Stimulated activated CD4-positive, alpha-beta T cell treated with anti-CD3 and anti-CD28 coated beads, Interleukin-4, amount 100 ng/mL, for 4 hours (primary cell): Measurements from ENCODE around the gene AKNA.

ENCODE experiments used
- DNase-seq, 2 experiments: peaks; one replicate each; pipeline ENCODE4 v3.0.0-alpha.2; 2020

Gene AKNA

DNA sequence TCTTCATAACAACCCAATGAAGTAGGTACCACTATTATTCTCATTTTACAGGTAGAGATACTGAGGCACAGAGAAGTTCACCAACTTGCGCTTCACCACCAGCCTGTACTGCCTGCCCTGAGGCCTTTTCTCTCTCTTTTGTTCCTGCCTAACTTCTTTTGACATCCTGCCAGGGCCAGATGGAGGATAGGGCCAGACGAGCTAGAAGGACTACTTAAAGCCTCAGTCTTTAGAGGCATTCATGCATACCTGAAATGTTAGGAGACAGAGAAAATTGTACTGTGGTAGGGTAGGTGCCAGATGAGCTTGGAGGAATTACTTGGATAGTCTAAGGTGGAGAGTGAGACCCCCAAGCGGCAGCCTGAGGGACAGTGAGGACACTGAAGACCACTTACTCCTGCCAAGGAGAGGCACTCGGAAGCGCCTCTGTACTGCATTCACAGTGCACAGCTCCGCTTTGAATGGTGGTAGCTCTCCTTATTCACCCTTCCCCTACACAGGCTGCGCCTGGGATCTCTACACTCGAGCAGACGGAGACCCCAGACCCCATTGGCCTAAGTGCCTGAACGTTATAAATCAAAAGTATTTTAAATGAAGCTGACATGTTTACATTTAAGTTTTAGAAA lies 71.1 kb downstream of the AKNA start:
- no peak for DNase-seq

DNA sequence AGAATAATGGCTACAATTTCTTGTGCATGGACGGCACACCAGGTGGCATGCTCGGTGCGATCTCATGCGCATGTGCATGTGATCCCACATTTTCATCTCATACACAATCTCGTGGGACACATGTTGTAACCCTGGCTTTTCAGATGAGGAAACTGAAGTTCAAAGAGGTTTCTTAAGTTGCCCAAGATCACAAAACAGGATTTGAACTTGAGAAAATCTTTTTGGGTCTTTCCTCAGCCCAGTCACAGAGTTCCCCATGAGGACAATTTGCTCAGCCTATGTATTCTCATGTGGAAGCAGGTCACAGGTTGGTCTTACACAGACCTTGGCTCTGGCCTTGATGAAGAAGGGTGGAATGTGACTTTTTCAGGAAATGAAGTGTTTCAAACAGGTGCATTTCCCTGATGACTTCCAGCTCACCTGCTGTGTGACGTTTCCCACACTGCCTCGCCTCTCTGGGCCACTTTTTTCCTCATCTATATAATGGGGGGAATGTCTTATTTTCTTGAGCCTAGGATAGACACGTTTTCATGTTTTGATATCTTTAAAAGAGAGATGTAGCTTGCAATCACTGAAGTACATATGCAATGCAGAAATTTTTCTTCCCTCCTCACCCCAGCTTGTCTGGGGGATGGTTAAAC lies 71.9 kb downstream of the AKNA start:
- DNase-seq: no peak

DNA sequence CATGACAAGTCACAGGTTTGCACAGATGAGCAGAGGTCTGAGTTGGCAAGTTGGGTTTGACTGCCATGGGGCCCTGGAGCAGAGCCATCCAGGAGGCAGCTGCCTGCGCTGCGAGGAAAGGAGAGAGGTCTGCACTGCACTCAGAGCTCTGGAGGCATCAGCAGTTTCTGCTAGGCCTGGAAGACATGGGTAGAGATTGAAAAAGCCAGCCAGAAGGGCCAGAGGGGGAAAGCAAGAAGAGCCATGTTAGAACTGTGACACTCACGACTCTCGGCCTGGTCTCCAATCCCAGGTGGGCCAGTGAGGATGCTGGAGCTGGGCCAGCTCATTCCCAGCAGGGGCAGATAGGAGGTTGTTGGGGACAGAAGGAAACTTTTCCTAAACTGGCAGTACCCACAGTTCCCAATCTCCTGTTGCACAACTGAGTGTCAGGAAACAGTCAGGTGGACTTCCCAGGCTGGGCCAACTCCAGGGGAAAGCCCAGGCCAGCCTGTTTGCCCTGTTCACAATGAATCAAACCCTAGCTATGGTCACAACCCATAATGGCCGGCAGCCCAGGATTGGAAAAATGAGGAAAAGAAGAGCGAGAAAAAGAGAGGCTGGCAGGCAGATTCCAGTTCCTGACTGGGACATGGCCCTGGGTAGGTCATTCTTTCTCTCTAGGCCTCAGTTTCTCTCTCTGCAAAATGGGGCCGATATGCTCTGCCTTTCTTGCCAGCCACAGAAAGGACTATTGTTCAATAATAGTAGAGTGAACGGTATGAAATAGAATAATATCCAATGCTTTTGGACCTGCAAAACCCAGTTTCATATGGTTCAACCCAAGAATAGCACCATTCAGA lies 72.7 kb downstream of the AKNA start:
- DNase-seq: no peak

DNA sequence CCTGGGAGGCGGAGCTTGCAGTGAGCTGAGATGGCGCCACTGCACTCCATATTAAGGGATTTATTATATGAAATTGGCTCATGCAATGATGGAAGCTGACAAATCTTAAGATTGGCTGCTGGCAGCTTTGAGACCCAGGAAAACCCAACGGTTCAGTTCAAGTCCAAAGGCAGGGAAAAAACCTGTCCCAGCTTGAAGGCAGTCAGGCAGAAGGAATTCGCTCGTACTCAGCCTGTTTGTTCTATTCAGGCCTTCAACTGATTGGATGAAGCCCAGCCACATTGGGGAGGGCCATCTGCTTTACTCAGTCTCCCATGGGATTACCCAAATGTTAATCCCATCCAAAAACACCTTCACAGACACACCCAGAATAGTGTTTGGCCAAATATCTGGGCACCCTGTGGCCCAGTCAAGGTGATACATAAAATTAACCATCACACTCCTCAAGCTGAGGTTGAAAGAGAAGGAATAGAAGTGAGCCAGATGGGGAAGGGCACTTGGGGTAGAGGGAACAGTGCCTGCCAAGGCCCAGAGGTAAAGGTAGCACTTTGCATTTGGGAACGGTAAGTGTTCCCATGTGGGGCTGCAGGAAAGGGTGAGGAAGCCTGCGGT lies 73.4 kb downstream of the AKNA start:
- no peak for DNase-seq

DNA sequence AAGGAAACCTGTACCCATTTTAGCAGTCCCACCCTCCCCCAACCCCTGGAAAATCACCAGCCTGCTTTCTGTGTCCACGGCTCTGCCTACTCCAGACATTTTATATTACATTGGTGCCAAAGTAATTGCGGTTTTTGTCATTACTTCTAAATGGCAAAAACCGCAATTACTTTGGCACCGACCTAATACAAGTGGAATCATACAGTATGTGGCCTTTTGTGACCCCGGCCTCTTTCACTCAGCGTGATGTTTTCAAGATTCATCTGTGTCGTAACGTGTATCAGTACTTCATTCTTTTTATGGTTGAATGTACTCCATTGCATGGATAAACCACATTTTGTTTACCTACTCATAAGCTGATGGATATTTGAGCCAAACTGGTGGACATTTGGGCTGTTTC lies 74.6 kb downstream of the AKNA start:
- DNase-seq: no peak

DNA sequence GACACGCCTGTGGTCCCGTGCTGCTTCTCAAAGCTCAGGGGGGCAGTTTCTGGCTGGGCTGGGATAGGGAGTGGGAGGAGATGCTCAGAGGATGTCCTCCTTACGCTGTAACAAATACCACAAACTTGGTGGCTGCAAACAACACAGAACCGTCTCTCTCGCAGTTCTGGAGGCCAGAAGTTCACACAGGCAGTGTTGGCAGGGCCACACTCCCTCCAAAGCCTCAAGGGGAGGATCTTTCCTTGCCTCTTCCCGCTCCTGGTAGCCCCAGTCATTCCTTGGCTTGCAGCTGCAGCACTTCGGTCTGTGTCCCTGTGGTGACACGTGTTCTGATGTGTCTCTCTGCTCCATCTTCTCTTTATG lies 75.3 kb downstream of the AKNA start:
- DNase-seq: no peak

DNA sequence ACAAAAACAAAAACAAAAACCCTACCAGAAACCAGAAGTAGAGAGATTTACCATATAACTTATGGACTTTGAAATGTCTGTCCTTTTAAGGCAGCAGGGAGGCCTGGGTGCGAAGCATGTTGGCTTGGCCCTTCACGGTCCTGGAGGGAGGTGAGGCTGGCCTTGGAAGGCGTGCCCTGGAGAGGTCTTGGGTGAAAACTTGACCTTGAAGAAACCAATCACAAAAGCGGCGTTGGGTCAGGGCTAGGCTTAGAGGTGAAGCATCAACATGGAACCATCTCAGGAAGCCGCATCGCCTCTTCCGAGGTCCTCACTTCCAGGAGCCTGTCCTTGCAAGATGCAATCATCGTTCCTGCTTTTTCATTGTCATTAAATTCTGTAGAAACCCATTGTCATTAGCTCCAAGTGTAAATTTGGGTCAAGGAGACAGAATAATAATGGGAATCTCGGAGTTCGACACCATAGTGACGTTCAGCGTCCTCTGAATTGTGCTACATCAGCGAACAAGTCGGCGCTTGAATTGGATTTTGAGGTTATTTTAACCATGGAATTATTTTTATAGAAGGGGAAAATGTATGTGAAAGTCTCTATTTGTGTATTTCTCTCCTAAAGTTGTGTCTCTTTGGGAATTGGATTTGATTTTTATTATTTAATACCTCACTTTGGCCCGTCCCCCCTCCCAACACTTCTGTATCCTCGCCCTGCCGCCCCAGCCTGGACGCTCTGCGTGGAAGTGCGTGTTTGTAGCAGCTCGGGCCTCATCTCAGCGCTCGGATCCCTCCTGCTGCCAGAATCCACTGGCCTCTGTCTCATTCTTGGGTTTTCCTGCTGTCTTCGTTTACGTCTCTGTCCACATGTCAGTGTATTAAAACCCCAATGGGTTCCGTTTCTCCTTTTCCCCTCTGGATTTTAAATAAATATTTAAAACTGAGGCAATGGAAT lies 75.9 kb downstream of the AKNA start:
- no peak for DNase-seq

DNA sequence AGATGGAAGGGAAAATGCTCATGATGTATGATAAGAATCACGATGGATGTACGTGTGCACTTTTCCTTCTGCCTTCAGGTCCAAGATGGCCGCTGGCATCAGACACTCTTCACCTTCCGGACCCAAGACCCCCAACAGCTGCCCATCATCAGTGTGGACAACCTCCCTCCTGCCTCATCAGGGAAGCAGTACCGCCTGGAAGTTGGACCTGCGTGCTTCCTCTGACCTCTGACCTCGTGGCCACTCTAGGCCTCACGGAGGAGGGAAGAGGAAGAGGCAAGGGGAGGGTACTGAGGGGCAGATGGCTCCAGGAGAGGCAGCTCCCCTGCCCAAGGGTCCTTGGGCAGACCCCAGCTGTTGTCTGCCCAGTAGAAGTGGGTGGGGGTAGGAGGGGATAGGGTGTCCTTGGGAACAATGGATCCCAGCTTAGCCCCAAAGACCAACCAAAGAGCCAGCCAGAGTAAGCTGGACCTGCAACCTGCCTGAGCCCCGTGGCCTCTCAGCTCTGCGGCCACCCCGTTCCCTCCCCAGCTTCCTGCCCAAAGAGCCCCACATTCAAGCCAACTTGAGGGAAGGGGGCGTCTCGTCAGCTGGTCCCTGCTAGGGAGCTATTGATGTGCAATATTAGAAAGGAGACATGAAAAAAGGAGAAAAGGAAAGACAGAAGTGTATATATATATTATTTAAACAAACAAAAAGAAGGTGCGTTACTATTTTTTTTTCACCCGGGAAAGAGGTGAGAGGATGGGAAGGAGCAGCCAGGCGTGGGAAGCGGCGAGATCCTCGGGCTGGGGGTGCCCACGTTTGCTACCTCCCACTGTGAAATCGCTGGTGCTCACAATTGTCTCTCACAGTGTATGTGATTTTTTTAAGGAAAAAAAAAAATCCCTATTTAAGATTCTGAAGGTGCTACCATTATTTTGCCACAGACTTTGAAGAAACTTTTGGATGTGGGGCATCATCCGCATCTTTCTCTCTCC lies 77.0 kb downstream of the AKNA start:
- no peak for DNase-seq

DNA sequence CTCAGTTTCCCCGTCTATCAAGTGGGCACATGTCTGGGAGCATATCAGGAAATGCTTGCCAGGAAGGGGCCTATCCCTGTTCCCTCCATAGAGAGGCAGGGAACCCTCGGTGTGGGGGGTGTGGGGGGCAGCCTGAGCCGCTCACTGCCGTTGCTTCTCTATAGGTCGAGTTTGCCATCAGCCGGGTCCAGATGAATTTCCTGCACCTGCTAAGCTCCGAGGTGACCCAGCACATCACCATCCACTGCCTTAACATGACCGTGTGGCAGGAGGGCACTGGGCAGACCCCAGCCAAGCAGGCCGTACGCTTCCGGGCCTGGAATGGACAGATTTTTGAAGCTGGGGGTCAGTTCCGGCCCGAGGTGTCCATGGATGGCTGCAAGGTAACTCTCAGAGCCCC lies 78.7 kb downstream of the AKNA start:
- DNase-seq: no peak

DNA sequence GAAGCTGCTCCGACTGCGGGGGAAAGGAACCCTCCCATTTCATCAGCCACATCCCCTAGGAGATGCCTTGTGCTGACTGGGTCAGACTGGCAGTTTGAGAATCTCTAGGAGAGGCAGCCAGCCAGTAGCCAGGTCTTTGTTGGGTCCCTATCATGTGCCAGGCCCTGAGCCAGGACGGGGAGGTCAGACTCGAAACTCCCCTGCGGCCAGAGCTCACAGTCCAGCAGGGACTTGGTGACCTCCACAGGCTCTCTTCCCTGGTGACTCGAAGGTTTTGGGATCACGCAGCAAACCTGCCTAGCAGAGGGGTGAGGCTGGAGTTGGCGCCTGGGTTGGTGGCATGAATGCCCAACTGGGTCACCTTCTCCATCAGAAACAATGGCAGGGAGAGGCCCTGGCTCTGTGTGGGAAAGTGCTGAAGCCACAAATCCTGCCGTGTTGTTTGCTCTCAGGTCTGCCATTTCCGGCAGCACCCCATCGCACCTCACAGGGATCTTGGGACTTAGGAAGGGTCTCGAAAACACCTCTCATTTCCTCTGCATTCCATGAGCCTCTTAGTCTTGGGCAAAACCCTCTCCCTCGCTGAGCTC lies 79.3 kb downstream of the AKNA start:
- no peak for DNase-seq

DNA sequence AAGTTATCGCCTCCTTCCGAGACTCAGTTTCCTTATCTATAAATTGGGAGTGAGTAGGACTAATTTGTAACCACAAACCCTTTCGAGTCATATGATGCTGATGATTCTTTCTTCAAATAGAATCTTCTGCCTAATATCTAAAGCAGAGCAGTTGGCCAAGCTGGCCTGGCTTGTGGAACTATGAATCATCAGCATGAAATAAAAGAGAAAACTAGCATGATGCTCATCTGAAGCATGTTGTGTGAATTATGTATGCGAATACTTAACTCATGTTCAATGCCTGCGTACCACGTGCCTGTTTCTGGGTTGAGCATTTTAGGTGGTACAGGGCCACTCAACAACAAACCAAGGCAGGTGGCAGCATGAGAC lies 79.9 kb downstream of the AKNA start:
- no peak for DNase-seq

DNA sequence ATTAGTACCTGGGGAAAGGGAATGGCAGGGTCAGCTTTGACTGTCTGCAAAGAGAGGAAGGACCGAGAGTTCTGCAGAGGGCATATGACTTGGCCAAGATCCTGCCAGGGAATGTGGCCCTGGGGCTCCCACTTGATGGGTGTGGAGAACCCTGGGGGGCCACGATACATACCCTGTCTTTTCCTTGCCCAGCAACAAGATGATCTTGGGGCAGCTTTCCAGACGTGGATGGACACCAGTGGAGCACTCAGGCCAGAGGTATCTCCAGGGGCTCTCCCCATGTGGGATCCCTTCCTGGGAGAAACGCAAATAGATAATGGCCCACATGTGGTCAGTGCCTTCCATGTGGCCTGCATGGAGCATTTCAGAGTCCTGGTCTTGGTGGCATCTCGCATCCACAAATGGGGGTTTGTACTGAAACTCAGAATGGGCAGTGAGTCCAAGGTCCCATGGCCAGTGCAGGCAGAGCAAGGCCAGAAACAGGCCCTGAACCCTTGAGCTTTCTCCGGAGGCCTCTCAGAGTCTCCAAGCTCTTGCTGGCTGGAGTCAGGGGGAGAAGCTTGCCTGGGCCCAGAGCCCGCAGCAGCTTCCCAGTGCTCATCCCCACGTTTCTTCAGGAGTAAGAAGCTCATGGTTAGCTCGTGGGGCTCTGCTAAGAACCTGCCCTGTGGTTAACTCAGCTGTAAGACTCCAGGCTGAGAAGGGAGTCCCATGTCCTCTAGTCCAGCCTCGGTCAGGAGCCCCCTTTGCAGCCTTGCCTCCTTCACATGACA lies 83.2 kb downstream of the AKNA start:
- DNase-seq: no peak

DNA sequence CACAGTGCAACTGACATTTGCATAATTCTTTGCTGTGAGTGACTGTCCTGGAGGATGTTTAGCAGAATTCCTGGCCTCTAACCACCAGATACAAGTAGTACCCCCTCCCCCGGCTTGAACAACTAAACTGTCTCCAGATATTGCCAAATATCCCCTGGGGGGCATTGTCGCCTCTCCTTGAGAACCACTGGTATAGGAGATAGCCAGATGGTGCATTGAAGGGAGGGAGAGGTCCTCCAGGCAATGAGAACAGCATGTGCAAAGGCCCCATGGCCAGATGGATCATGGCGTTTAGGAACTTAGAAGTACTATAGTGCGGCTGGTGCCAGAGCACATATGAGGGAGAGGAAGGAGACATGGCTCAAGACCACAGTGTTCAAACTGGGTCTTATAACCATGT lies 83.8 kb downstream of the AKNA start:
- no peak for DNase-seq

DNA sequence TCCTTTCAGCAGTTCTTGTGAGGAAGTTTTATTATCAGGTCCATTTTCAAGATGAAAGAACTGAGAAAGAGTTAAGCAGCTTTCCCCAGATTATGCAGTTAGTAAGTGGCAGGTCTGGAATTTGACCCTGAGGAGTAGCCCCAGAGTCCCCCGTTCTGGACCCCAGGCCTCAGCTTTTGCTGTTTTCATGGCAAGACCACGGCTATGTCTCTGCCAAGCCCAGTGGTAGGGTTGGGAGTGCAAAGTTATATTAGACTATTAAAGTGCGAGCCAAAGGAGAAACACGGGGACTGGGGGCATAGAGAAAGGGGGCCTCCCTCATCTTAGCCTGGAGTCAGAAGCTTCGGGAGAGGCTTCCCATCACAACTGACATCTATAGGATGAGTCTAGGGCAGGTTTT lies 84.2 kb downstream of the AKNA start:
- DNase-seq: no peak

DNA sequence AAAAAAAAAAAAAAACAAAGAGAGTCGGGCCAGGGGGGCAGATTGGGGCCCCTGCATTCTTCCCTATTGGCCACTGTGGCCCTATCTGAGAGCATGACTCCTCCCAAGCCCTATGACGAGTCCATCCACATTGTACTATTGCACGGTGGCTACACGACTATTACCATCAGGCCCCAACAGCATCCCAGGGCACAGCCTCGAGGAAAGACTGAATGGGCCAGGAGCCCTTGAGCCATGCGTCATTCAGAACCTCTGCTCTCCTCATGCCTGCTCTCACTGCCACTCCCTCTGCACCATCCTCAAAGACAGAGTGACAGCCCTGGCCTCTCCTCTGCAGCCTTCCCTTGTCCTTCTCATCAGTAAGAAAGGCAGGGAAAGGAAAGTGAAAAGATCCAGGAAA lies 85.1 kb downstream of the AKNA start:
- DNase-seq: no peak

DNA sequence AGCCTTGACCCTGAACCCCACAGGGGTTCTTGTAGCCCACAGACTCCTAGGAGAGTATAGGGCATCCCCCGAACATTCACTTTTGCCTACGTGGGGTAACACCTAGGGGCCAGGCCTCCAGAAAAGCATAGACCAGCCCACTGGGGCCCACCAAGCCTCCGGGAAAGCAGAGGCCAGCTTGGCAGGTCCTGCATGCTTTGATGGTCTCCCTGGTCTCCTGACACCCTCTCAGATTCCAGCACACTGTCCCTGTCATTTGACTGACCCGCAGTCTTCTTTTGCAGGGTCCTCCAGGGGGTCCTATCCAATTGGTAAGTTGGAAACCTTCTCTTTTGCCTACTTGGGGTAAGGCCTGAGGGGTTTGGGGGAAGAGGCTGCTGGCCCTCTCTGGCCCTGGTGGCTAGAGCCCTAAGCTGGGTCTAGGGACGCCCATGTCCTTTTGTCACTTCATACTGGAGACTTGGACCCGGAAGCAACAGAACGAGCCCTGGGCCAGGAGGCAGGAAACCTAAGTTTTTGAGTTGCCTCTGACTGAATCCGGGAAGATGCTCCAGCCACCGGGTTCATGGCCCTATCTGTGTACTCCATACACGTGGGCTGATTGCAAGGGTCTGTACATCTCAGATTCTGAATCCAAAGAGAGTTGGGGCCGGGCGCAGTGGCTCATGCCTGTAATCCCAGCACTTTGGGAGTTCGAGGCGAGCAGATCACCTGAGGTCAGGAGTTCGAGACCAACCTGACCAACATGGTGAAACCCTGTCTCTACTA lies 85.8 kb downstream of the AKNA start:
- no peak for DNase-seq

DNA sequence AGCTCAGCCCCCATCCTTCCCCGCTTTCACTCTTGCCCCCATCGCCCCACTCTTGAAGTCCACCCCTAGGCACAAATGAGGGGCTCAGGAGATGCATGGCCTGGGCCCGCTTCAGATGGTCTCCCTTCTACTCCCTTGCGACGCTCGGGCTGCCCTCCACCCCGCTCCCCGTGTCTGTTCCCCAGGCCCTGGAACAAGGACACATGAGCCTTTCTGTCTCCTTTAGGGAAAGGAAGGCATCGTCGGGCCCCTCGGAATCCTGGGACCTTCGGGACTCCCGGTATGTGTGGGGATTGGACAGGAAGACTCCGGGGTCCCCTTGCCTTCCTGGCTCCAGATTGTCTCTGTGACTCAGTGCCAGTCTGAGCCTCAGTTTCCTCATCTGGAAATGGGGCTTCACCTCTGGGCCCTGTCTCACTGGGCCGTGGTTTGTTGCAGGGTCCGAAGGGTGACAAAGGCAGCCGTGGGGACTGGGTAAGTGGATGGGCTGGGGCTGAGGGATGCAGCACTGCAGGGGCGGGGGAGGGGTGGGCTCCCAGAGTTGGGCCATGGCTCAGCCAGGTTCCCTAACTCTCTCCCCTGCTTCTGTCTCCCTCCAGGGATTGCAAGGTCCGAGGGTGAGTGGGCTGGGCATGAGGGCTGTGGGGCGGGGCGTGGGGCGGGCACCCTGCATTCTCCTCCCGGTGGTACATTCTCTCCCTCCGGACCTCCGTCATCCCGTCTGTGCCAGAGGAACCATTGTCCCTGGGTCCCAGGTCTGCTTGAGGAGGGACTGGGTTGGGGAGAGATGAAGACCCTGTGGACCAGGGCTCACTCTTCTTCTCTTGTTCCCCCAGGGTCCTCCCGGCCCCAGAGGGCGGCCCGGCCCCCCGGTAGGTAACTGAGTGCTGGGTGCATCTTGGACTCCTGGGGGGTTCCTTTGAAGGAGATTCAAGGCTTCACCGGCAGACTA lies 86.7 kb downstream of the AKNA start:
- no peak for DNase-seq

DNA sequence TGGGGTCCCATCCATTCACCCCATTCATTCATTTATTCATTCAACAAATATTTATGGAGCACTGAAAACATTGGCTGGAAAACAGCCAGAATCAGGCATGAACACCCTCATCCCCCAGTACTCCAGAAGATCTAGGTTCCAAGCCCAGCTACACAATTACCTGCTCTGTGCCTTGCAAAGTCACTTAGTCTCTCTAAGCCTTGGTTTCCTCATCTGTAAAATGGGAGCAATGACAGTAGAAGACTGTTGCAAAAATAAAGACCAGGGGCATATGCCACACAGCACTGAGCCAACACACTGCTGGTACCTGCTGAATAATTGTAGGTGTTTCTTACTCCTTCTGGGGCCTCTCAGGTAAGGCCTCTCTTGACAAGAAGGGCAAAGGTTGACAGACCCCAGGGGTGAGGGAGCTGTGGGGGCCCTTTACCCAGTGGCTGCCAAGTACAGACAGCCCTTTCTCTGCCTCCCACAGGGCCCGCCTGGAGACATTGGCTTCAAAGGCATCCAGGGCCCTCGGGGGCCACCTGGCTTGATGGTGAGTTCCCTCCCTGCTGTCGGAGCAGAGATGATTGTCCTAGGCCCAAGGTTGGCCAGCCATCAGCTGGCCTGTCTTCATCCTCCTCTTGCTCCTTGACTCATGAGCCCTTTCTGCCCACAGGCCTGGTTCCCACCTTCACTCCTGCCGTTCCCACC lies 87.5 kb downstream of the AKNA start:
- DNase-seq: no peak
